ENCODE results near the gene REEP3. TPM values are rescaled to one million over a fixed set of nuclear protein-coding genes. Genes with fewer than 3 reads are reported as not detected.

REEP3 gene
- total RNA-seq, 2 donors from 2014 or later: 12.7 to 14.8 TPM

- ATAC-seq (no peak), DNase-seq (ENCODE audit: low spot score) (no peak)
- Mint-ChIP-seq H3K4me3 (no peak overlapping the region), H3K9me3 (no peaks in the 10 kb centered on the region), H3K27ac (no peak overlapping the region), H3K4me1 (ENCODE audit: low read depth in 2 of 2) (peaks cover 4 to 7% of the 10 kb centered on the region in 2 donors), H3K36me3 (no peaks in the 10 kb centered on the region), H3K27me3 (no peaks in the 10 kb centered on the region)
Observed at GRCh38 chr10:63574011-63574410, 52.8 kb downstream of the REEP3 start.

- Mint-ChIP-seq H3K27ac (no peak overlapping the region), H3K4me3 (no peak overlapping the region), H3K4me1 (ENCODE audit: low read depth in 2 of 2) (peaks cover 4 to 7% of the 10 kb centered on the region in 2 donors), H3K36me3 (no peaks in the 10 kb centered on the region), H3K27me3 (no peaks in the 10 kb centered on the region), H3K9me3 (no peaks in the 10 kb centered on the region)
- ATAC-seq: no peak
- no peak for DNase-seq (ENCODE audit: low spot score)
Observed at GRCh38 chr10:63576501-63576900, 55.3 kb downstream of the REEP3 start.

DNA sequence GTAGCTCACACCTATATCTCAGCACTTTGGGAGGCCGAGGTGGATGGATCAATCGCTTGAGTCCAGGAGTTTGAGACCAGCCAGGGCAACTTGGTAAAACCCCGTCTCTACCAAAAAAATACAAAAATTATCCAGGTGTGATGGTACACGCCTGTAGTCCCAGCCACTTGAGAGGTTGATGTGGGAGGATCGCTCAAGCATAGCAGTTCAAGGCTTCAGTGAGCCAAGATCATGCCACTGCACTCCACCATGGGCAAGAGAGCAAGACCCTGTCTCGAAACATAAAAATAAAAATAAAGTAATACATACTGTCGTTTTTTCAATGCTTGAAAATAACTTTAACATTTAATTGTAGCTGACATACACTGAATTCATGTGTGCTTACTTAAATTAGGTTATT lies 57.3 kb downstream of the REEP3 start:
- H3K27ac Mint-ChIP-seq: no peak overlapping the region
- H3K36me3 Mint-ChIP-seq: no peaks in the 10 kb centered on the region
- no peak overlapping the region for H3K4me3 Mint-ChIP-seq
- H3K4me1 Mint-ChIP-seq (ENCODE audit: low read depth in 2 of 2): peaks cover 0 to under 1% of the 10 kb centered on the region in 2 donors
- no peaks in the 10 kb centered on the region for H3K9me3 Mint-ChIP-seq
- no peak for ATAC-seq
- H3K27me3 Mint-ChIP-seq: no peaks in the 10 kb centered on the region
- DNase-seq (ENCODE audit: low spot score): no peak

- DNase-seq (ENCODE audit: low spot score): no peak
- no peak overlapping the region for H3K27ac Mint-ChIP-seq
- H3K4me3 Mint-ChIP-seq: no peak overlapping the region
- no peaks in the 10 kb centered on the region for H3K9me3 Mint-ChIP-seq
- H3K36me3 Mint-ChIP-seq: no peaks in the 10 kb centered on the region
- no peaks in the 10 kb centered on the region for H3K4me1 Mint-ChIP-seq (ENCODE audit: low read depth in 2 of 2)
- ATAC-seq: no peak
- no peaks in the 10 kb centered on the region for H3K27me3 Mint-ChIP-seq
Observed at GRCh38 chr10:63579371-63580014, 58.3 kb downstream of the REEP3 start.

DNA sequence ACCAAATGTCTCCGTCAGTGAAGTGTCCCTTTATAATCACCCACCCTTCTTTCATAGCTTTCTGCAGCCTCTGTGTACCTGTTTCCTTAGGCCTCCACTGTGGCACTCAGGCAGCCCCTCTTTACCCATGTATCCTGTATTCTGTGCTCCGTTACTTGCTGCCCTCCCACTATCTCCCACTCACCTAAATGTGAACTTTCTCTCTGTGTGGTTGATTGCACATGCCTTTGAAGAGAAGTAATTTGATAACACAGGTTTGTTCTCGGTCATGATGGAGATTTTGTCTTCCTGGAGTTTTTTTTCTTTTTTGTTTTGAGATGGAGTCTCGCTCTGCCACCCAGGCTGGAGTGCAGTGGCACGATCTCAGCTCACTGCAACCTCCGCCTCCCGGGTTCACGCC lies 61.5 kb downstream of the REEP3 start:
- Mint-ChIP-seq H3K27ac (no peak overlapping the region), H3K4me3 (no peak overlapping the region), H3K9me3 (no peaks in the 10 kb centered on the region), H3K27me3 (no peaks in the 10 kb centered on the region), H3K36me3 (no peaks in the 10 kb centered on the region), H3K4me1 (ENCODE audit: low read depth in 2 of 2) (no peaks in the 10 kb centered on the region)
- ATAC-seq (no peak), DNase-seq (ENCODE audit: low spot score) (no peak)

- DNase-seq (ENCODE audit: low spot score): no peak
- no peaks in the 10 kb centered on the region for H3K27me3 Mint-ChIP-seq
- no peaks in the 10 kb centered on the region for H3K9me3 Mint-ChIP-seq
- no peaks in the 10 kb centered on the region for H3K36me3 Mint-ChIP-seq
- H3K4me3 Mint-ChIP-seq: no peak overlapping the region
- ATAC-seq: no peak
- no peaks in the 10 kb centered on the region for H3K4me1 Mint-ChIP-seq (ENCODE audit: low read depth in 2 of 2)
- H3K27ac Mint-ChIP-seq: no peak overlapping the region
Observed at GRCh38 chr10:63583397-63583796, 62.2 kb downstream of the REEP3 start.

GRCh38 chr10:63583909-63584724 lies 62.9 kb downstream of the REEP3 start:
- no peak overlapping the region for H3K27ac Mint-ChIP-seq
- H3K9me3 Mint-ChIP-seq: no peaks in the 10 kb centered on the region
- H3K4me3 Mint-ChIP-seq: no peak overlapping the region
- no peaks in the 10 kb centered on the region for H3K27me3 Mint-ChIP-seq
- no peaks in the 10 kb centered on the region for H3K4me1 Mint-ChIP-seq (ENCODE audit: low read depth in 2 of 2)
- DNase-seq (ENCODE audit: low spot score): no peak
- no peak for ATAC-seq
- H3K36me3 Mint-ChIP-seq: no peaks in the 10 kb centered on the region

- Mint-ChIP-seq H3K9me3 (no peaks in the 10 kb centered on the region), H3K36me3 (no peaks in the 10 kb centered on the region), H3K27ac (no peak overlapping the region), H3K4me3 (no peak overlapping the region), H3K27me3 (no peaks in the 10 kb centered on the region), H3K4me1 (ENCODE audit: low read depth in 2 of 2) (no peaks in the 10 kb centered on the region)
- DNase-seq (ENCODE audit: low spot score) (no peak), ATAC-seq (no peak)
Observed at GRCh38 chr10:63584725-63585035, 63.5 kb downstream of the REEP3 start.

GRCh38 chr10:63585041-63585440 lies 63.8 kb downstream of the REEP3 start:
- ATAC-seq: no peak
- no peak for DNase-seq (ENCODE audit: low spot score)
- Mint-ChIP-seq H3K27ac (no peak overlapping the region), H3K9me3 (no peaks in the 10 kb centered on the region), H3K27me3 (no peaks in the 10 kb centered on the region), H3K4me3 (no peak overlapping the region), H3K36me3 (no peaks in the 10 kb centered on the region), H3K4me1 (ENCODE audit: low read depth in 2 of 2) (no peaks in the 10 kb centered on the region)

- H3K27ac Mint-ChIP-seq: no peak overlapping the region
- H3K4me1 Mint-ChIP-seq (ENCODE audit: low read depth in 2 of 2): no peaks in the 10 kb centered on the region
- no peak for DNase-seq (ENCODE audit: low spot score)
- no peaks in the 10 kb centered on the region for H3K36me3 Mint-ChIP-seq
- H3K27me3 Mint-ChIP-seq: no peaks in the 10 kb centered on the region
- no peak overlapping the region for H3K4me3 Mint-ChIP-seq
- H3K9me3 Mint-ChIP-seq: no peaks in the 10 kb centered on the region
- ATAC-seq: no peak
Observed at GRCh38 chr10:63586043-63586442, 64.8 kb downstream of the REEP3 start.

DNA sequence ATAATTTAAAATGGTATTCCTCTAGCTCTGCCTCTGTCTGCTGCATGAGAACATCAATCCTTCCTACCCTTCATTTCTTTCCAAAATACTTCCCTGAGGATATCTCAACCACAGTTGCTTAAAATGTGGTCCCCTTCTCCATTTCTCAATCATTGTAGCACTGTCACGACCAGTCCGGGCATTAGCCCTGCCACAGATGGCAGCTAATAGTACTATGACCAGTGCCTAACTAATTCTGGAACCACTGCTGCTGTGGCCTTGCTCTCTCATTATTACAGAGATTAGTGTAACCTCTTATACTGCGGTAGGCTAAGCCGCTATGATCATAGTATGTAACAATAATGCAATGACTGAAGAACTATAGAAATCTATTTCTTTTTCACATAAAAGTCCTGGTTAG lies 66.0 kb downstream of the REEP3 start:
- Mint-ChIP-seq H3K27me3 (no peaks in the 10 kb centered on the region), H3K4me1 (ENCODE audit: low read depth in 2 of 2) (no peaks in the 10 kb centered on the region), H3K4me3 (no peak overlapping the region), H3K9me3 (no peaks in the 10 kb centered on the region), H3K27ac (no peak overlapping the region), H3K36me3 (no peaks in the 10 kb centered on the region)
- DNase-seq (ENCODE audit: low spot score) (no peak), ATAC-seq (no peak)

DNA sequence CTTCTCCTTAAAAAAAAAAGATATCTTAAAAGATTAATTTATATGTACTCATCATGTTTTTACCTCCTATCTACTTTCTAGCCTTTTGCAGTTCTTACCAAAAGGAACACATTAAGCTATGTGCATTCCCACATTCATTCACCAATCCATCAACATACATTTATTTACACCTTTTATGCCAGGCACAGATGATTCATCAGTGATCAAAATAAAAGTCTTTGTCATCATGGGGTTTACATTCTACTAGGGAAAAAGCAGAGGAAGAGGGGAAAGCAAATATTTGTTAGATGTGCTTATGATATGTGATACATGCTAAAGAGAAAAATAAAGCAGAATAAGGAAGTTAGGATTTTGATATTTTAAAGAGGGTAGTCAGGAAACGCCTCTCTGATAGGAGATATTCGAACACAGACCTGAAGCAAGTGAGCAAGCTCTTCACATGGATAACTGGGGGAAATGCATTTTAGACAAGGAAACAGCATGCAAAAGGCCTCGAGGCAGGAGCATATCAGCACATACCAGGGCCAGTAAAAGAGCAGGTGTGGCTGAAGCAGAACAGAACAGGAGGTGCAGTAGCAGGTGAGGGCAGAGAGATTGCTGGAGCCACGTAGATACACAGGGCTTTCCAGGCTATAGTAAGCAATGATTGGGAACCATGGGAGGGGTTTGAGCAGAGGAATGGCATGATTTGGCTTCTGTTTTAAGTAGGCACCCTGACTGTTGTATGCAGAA lies 67.4 kb downstream of the REEP3 start:
- Mint-ChIP-seq H3K4me1 (ENCODE audit: low read depth in 2 of 2) (no peaks in the 10 kb centered on the region), H3K4me3 (no peak overlapping the region), H3K27me3 (no peaks in the 10 kb centered on the region), H3K27ac (no peak overlapping the region), H3K9me3 (no peaks in the 10 kb centered on the region), H3K36me3 (no peaks in the 10 kb centered on the region)
- no peak for ATAC-seq
- DNase-seq (ENCODE audit: low spot score): no peak

DNA sequence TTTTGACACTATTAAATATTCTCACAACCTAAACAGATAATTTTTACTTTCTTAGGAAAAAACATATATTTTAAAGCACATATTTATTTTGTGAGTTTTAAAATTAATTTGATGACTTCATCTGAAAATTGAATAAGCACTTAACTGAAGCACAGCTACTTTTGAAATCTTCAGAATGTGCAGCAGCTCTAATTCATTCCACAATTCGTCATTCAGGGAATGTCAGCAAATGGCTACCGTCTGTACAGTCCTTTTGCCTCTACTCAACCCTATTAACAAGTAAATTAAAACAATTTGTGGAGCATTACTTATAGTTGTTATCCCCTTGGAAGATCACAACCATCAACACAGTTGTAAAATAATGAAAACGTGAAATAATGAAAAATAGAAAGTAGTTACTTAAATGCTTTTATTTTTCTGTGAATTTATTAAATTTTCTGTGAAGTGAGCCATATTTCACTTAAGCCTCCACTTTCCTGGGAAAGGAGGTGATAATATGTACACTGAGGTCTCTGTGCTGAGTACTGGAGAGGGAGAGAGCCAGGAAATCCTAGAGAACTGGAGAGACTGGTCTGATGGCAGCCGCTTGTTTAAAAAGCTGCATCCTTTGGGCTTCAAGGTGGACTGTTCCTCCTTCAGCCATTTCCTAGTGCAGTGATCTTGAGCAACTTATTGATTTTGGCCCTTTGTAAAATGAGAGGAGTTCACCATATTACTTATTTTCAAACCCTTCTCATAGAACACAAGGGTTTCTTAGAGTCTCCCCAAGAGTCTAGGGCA lies 70.6 kb downstream of the REEP3 start:
- no peak for DNase-seq (ENCODE audit: low spot score)
- Mint-ChIP-seq H3K27ac (no peak overlapping the region), H3K4me1 (ENCODE audit: low read depth in 2 of 2) (no peaks in the 10 kb centered on the region), H3K36me3 (peaks cover 4% of the 10 kb centered on the region), H3K27me3 (no peaks in the 10 kb centered on the region), H3K4me3 (no peak overlapping the region), H3K9me3 (no peaks in the 10 kb centered on the region)
- no peak for ATAC-seq

DNA sequence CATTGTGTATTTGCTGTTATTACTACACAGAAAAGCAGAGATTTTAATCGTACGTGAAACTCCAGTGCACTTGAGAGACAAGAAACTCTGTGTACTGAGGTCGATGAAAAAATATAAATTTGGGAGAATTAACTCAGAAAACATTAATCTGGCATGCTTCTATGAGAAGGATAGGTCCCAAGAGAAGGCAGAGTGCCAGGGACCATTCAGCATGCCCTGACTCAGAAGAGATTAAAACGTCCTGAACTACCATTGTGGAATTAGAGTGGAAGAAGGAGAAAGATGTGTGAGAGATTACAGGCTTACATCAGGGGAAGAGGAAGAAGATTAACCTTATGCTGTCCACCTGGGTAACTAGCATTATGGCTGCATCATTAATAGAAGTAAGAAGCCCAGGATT lies 72.4 kb downstream of the REEP3 start:
- DNase-seq (ENCODE audit: low spot score) (no peak), ATAC-seq (no peak)
- Mint-ChIP-seq H3K4me3 (no peak overlapping the region), H3K4me1 (ENCODE audit: low read depth in 2 of 2) (no peaks in the 10 kb centered on the region), H3K36me3 (peaks cover 4% of the 10 kb centered on the region), H3K27me3 (no peaks in the 10 kb centered on the region), H3K27ac (no peak overlapping the region), H3K9me3 (no peaks in the 10 kb centered on the region)
